Measurements from ENCODE around the gene RNU5B-1. TPM values are rescaled to one million over a fixed set of nuclear protein-coding genes. Genes with fewer than 3 reads are reported as not detected.
A peak's percentile ranks its signal among the peaks of the same experiment; 100 is the strongest.

RNU5B-1 gene
- total and polyA plus RNA-seq, 9 of the 15 experiments (the other 6 are each of a cell fraction or from before 2014, with no cell fraction given), result 14.2 TPM; not detected in 8

GRCh38 chr15:65304381-65305149, at the start of gene RNU5B-1 (continued):
- TF ChIP-seq NCOA2 (IDR thresholded peaks at IDR 0.05; ENCODE audit: partially characterized antibody in 2 of 2) (peak in 1 of 2 experiments; percentile 15), ZNF57 (CRISPR knock-in tag; IDR thresholded peaks at IDR 0.05) (peak; percentile 72; the same call in 1 of the 2 replicates), MAZ (CRISPR knock-in tag; conservative IDR thresholded peaks at IDR 0.05 in 1 of 2, IDR thresholded peaks at IDR 0.05 in 1 of 2) (peak; percentile 85 to 97), GATA2 (CRISPR knock-in tag; IDR thresholded peaks at IDR 0.05) (0 out of 2 replicates have a peak, but pooled peaks have one; percentile 2), FOXP1 (CRISPR knock-in tag; IDR thresholded peaks at IDR 0.05) (peak; percentile 76), E2F8 (IDR thresholded peaks at IDR 0.05; ENCODE audit: low read depth, partially characterized antibody) (peak; percentile 64), SMAD2 (IDR thresholded peaks at IDR 0.05; ENCODE audit: low read depth, low read length) (no peak), RERE (CRISPR knock-in tag; IDR thresholded peaks at IDR 0.05; ENCODE audit: borderline replicate concordance) (peak; percentile 68; the same call in 1 of the 2 replicates), ATF3 (IDR thresholded peaks at IDR 0.05) (0 out of 2 replicates have a peak, but pooled peaks have one; percentile 14), ATF3 (CRISPR knock-in tag; conservative IDR thresholded peaks at IDR 0.05) (peak; percentile 98), CBX3 (IDR thresholded peaks at IDR 0.05; ENCODE audit: borderline replicate concordance in 1 of 2, low read length in 2 of 2) (peak in 1 of 2 experiments; percentile 53; a peak in 2 of 3 replicates), BRF2 (IDR thresholded peaks at IDR 0.05; ENCODE audit: borderline replicate concordance, insufficient read depth, insufficient read length) (no peak), ZFP36 (IDR thresholded peaks at IDR 0.05; ENCODE audit: low read depth, low read length, partially characterized antibody) (no peak), TSC22D4 (tag; IDR thresholded peaks at IDR 0.05) (no peak)

All from K562 (cell line).